Suprapubic skin (tissue), 4 donors: ENCODE measurements around the gene CMTM8.

ENCODE experiments used
- CTCF ChIP-seq, 2 donors: fragments of 200-600 bp in 1 of 2; fragments of 450-650 bp in 1 of 2; sonication (generic) in 1 of 2; IDR thresholded peaks; one replicate each; pipeline ENCODE4 v1.5.1; 2016 to 2019; ENCODE audit warnings: antibody characterized with exemption in 2 of 2, mild to moderate bottlenecking in 1 of 2, moderate library complexity in 1 of 2
- EP300 ChIP-seq: sonication (generic); formaldehyde crosslinking; IDR thresholded peaks from one replicate; pipeline ENCODE4 v1.6.1; 2017; ENCODE audit warnings: antibody characterized with exemption
- POLR2AphosphoS5 ChIP-seq, 3 donors: sonication (generic); formaldehyde crosslinking; IDR thresholded peaks; one replicate each; pipeline ENCODE4 v1.6.1; 2017; ENCODE audit warnings: antibody characterized with exemption in 3 of 3

- TF ChIP-seq CTCF (IDR thresholded peaks at IDR 0.05): no peak
- no peak for TF ChIP-seq EP300
- TF ChIP-seq POLR2AphosphoS5 (IDR thresholded peaks at IDR 0.05): no peak
These were observed 38.0 kb upstream of the CMTM8 start for GRCh38 chr3:32200490-32200889.
